Measurements from ENCODE around the gene CDCP1. TPM values are rescaled to one million over a fixed set of nuclear protein-coding genes. Genes with fewer than 3 reads are reported as not detected.

The CDCP1 gene
- total RNA-seq, 1 experiment from 2014 or later: 0.13 TPM

GRCh38 chr3:45043728-45044299 lies 102.4 kb downstream of the CDCP1 start:
- H3K27ac ChIP-seq (ENCODE audit: low read depth, low read length, poor library complexity, severe bottlenecking): no peak overlapping the region
- peak; percentile 60 for DNase-seq (ENCODE audit: low spot score)
- H3K4me3 ChIP-seq (ENCODE audit: low read depth, low read length, poor library complexity, severe bottlenecking): no peak overlapping the region
- no TSS peak for BruUV-seq (replicated peaks)
- ChIA-PET CTCF (no interaction called here), POLR2A (ENCODE audit: low non-redundant PET) (no interaction called here)
- no peaks in the 10 kb centered on the region for H3K27me3 ChIP-seq (replicated peaks; ENCODE audit: insufficient read depth, low read depth, low read length, poor library complexity)
- no peaks in the 10 kb centered on the region for H3K36me3 ChIP-seq (ENCODE audit: insufficient read depth, low read length, poor library complexity, severe bottlenecking)
- H3K4me1 ChIP-seq (ENCODE audit: insufficient read depth, low read length, poor library complexity, severe bottlenecking): no peaks in the 10 kb centered on the region
- no peaks in the 10 kb centered on the region for H3K9me3 ChIP-seq (ENCODE audit: low read depth, low read length, poor library complexity, severe bottlenecking)
- intact Hi-C loops (cut with micrococcal nuclease; ENCODE audit: unreplicated experiment): no loop called here
- TF ChIP-seq CTCF (conservative IDR thresholded peaks at IDR 0.05; ENCODE audit: low read depth, low read length) (no peak), EZH2 (IDR thresholded peaks at IDR 0.05; ENCODE audit: borderline replicate concordance, low read depth, low read length, poor library complexity, severe bottlenecking) (no peak)

DNA sequence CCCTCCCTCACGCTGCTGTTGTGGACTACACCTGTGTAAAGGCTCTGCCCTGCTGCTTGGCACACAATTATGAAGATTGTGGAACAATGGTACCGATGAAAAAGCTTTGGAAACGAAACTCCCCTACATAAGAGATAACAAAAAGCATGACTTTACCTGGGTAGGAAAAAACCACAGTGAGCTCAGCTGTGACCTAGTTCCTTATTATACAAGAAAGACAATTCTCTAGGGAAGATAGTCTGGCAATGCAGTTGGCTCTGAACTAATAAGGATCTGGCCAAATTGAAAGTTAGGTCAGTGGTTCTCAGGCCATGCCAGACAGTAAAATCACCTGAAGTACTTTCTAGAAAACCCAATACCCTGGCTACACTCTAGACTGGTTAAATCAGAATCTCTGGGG lies 104.0 kb downstream of the CDCP1 start:
- CTCF ChIA-PET: interaction anchor here (0.8 to 1.9 kb wide), 3 partner anchors 13 to 466 kb away, joined by 3 to 7 read pairs (median 7); no protein-coding TSS in a partner anchor
- Histone ChIP-seq H3K36me3 (ENCODE audit: insufficient read depth, low read length, poor library complexity, severe bottlenecking) (no peaks in the 10 kb centered on the region), H3K9me3 (ENCODE audit: low read depth, low read length, poor library complexity, severe bottlenecking) (no peaks in the 10 kb centered on the region), H3K27ac (ENCODE audit: low read depth, low read length, poor library complexity, severe bottlenecking) (no peak overlapping the region), H3K4me1 (ENCODE audit: insufficient read depth, low read length, poor library complexity, severe bottlenecking) (no peaks in the 10 kb centered on the region), H3K4me3 (ENCODE audit: low read depth, low read length, poor library complexity, severe bottlenecking) (no peak overlapping the region), H3K27me3 (replicated peaks; ENCODE audit: insufficient read depth, low read depth, low read length, poor library complexity) (no peaks in the 10 kb centered on the region)
- BruUV-seq (replicated peaks): no TSS peak
- intact Hi-C loops (cut with micrococcal nuclease; ENCODE audit: unreplicated experiment): no loop called here
- POLR2A ChIA-PET (ENCODE audit: low non-redundant PET): no interaction called here
- DNase-seq (ENCODE audit: low spot score): no peak
- TF ChIP-seq CTCF (conservative IDR thresholded peaks at IDR 0.05; ENCODE audit: low read depth, low read length) (no peak), EZH2 (IDR thresholded peaks at IDR 0.05; ENCODE audit: borderline replicate concordance, low read depth, low read length, poor library complexity, severe bottlenecking) (no peak)

DNA sequence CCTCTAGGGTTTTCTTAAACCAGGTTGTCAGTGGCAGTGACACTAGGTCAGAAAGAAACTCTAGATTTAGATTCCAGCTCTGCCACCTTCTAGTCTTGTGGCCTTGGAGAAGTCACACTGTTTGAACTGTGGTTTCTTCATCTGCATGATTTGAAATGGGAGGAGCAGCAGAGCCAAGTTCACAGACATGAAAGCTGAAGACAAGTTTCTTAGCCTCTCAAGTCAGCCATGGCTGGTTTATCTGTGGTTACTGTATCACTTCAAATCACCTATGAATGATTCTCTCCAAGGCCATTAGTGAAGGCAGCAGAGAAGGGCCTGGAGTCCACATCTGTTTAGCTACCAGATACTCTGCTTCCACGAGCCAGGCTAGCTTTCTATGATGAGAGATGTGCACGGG lies 104.5 kb downstream of the CDCP1 start:
- H3K36me3 ChIP-seq (ENCODE audit: insufficient read depth, low read length, poor library complexity, severe bottlenecking): no peaks in the 10 kb centered on the region
- no peaks in the 10 kb centered on the region for H3K27me3 ChIP-seq (replicated peaks; ENCODE audit: insufficient read depth, low read depth, low read length, poor library complexity)
- DNase-seq (ENCODE audit: low spot score): no peak
- TF ChIP-seq EZH2 (IDR thresholded peaks at IDR 0.05; ENCODE audit: borderline replicate concordance, low read depth, low read length, poor library complexity, severe bottlenecking) (no peak), CTCF (conservative IDR thresholded peaks at IDR 0.05; ENCODE audit: low read depth, low read length) (no peak)
- intact Hi-C loops (cut with micrococcal nuclease; ENCODE audit: unreplicated experiment): loop anchor here (2.0 kb wide), 4 partner anchors 169 to 615 kb away; no protein-coding TSS in a partner anchor
- H3K27ac ChIP-seq (ENCODE audit: low read depth, low read length, poor library complexity, severe bottlenecking): no peak overlapping the region
- POLR2A ChIA-PET (ENCODE audit: low non-redundant PET): no interaction called here
- H3K4me3 ChIP-seq (ENCODE audit: low read depth, low read length, poor library complexity, severe bottlenecking): no peak overlapping the region
- H3K4me1 ChIP-seq (ENCODE audit: insufficient read depth, low read length, poor library complexity, severe bottlenecking): no peaks in the 10 kb centered on the region
- no peaks in the 10 kb centered on the region for H3K9me3 ChIP-seq (ENCODE audit: low read depth, low read length, poor library complexity, severe bottlenecking)
- BruUV-seq (replicated peaks): no TSS peak
- CTCF ChIA-PET: interaction anchor here (0.8 to 1.9 kb wide), 3 partner anchors 13 to 466 kb away, joined by 3 to 7 read pairs (median 7); no protein-coding TSS in a partner anchor
